Activated naive CD8-positive, alpha-beta T cell treated with anti-CD3 and anti-CD28 coated beads, Interleukin-2, amount 10 ng/mL, durations not matched to agents 7 days and 5 days (primary cell): ENCODE measurements around the gene CATSPERB. TPM values are rescaled to one million over a fixed set of nuclear protein-coding genes. Genes with fewer than 3 reads are reported as not detected.
"Not testable (repeated sequence)": the region's sequence is repeated elsewhere in the genome, so short reads cannot be mapped to it uniquely, and the experiment has no call there.

ENCODE experiments used
- ATAC-seq: fragments of 150-1000 bp; cut with Tn5 transposase; one replicate; pipeline ENCODE4 v1.10.0; 2021; ENCODE audit warnings: low read depth, moderate library complexity
- POLR2A ChIA-PET: fragments of 350-600 bp; sonication (Branson Sonifier 250); formaldehyde crosslinking; loops from one replicate; lab custom pipeline; 2021; ENCODE audit warnings: antibody characterized with exemption; lab: Charles Lee
- DNase-seq: peaks from one replicate; pipeline ENCODE4 v3.0.0; 2021
- H3K27ac Mint-ChIP-seq: one replicate; pipeline ENCODE4 v1.8.0; 2022; ENCODE audit warnings: mild to moderate bottlenecking, mixed read lengths
- H3K27me3 Mint-ChIP-seq: one replicate; pipeline ENCODE4 v1.8.0; 2022; ENCODE audit warnings: mild to moderate bottlenecking, moderate library complexity, mixed read lengths
- H3K36me3 Mint-ChIP-seq: one replicate; pipeline ENCODE4 v1.8.0; 2021; ENCODE audit warnings: mild to moderate bottlenecking, mixed read lengths
- H3K4me1 Mint-ChIP-seq: one replicate; pipeline ENCODE4 v1.8.0; 2021; ENCODE audit warnings: mixed read lengths
- H3K4me3 Mint-ChIP-seq: one replicate; pipeline ENCODE4 v1.8.0; 2022; ENCODE audit warnings: mild to moderate bottlenecking, moderate library complexity, mixed read lengths
- H3K9me3 Mint-ChIP-seq: one replicate; pipeline ENCODE4 v1.8.0; 2021; ENCODE audit warnings: mixed read lengths
- total RNA-seq, 2 experiments: library from RNA; stranded (reverse); gene quantifications; one replicate each; pipeline ENCODE4 v1.2.3, GENCODE V29; 2021

CATSPERB gene
- total RNA-seq, 2 experiments from 2014 or later: 1.9 to 2.3 TPM

DNA sequence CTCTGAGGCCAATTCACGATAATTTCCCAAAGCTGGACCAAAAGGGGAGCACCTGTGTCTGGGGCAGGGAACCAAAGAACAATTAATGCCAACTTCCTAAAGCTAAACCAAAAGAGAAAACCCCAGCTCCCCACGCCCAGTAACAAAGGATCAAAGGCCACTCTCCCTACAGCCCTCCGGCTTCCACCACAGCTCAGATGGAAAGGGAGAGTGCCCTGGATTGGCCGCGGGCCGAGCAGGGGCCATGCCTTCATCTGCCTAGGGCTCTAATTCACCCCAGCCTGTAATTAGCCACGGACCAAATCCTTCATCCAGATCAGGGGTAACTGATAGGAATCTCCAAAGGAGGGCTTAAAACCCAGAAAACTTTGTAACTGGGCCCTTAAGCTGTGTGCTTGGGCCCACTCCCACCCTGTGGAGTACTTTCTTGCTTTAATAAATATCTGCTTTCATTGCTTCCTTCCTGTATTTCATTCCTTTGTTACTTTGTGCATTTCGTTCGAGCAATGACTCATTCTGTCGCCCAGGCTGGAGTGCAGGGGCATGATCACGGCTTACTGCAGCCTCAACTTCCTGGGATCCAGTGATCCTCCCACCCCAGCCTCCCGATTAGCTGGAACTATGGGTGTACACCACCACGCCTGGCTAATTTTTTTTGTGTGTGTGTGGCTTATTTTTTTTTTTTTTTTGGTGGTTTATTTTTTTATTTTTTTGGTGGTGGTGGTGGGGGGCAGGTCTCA is 156.2 kb downstream of the CATSPERB start:
- Mint-ChIP-seq H3K36me3 (no peaks in the 10 kb centered on the region), H3K4me3 (no peak overlapping the region), H3K4me1 (peaks cover 15% of the 10 kb centered on the region), H3K27ac (no peak overlapping the region), H3K27me3 (peaks cover 37% of the 10 kb centered on the region), H3K9me3 (no peaks in the 10 kb centered on the region)
- no peak for ATAC-seq
- POLR2A ChIA-PET: no interaction called here
- no peak for DNase-seq

GRCh38 chr14:91573894-91574837 is 157.7 kb downstream of the CATSPERB start:
- POLR2A ChIA-PET: interaction anchor here (0.7 kb wide), 1 partner anchor 15 kb away, joined by 6 read pairs; no protein-coding TSS in a partner anchor

GRCh38 chr14:91573528-91573893 is 158.4 kb downstream of the CATSPERB start:
- DNase-seq (no peak), ATAC-seq (no peak)
- H3K4me1 Mint-ChIP-seq: peaks cover 15% of the 10 kb centered on the region
- H3K27ac Mint-ChIP-seq: no peak overlapping the region
- POLR2A ChIA-PET: interaction anchor here (0.7 kb wide), 1 partner anchor 15 kb away, joined by 6 read pairs; no protein-coding TSS in a partner anchor
- no peaks in the 10 kb centered on the region for H3K9me3 Mint-ChIP-seq
- peaks cover 42% of the 10 kb centered on the region for H3K27me3 Mint-ChIP-seq
- H3K36me3 Mint-ChIP-seq: no peaks in the 10 kb centered on the region
- peak overlapping the region; percentile 80 for H3K4me3 Mint-ChIP-seq

More at GRCh38 chr14:91573894-91574837, 157.7 kb downstream of the CATSPERB start:
- H3K4me3 Mint-ChIP-seq: peak overlapping the region; percentile 80
- peaks cover 41% of the 10 kb centered on the region for H3K27me3 Mint-ChIP-seq
- no peaks in the 10 kb centered on the region for H3K36me3 Mint-ChIP-seq
- H3K9me3 Mint-ChIP-seq: no peaks in the 10 kb centered on the region
- H3K4me1 Mint-ChIP-seq: peaks cover 15% of the 10 kb centered on the region
- peak overlapping the region; percentile 16 for H3K27ac Mint-ChIP-seq
- ATAC-seq (peak; percentile 95), DNase-seq (peak; percentile 65)

GRCh38 chr14:91570021-91570420 is 161.9 kb downstream of the CATSPERB start:
- Mint-ChIP-seq H3K27me3 (peaks cover 38% of the 10 kb centered on the region), H3K27ac (no peak overlapping the region), H3K9me3 (no peaks in the 10 kb centered on the region), H3K4me3 (no peak overlapping the region), H3K4me1 (peaks cover 10% of the 10 kb centered on the region), H3K36me3 (no peaks in the 10 kb centered on the region)
- no peak for DNase-seq
- POLR2A ChIA-PET: no interaction called here
- ATAC-seq: no peak

GRCh38 chr14:91569301-91569700 is 162.6 kb downstream of the CATSPERB start:
- H3K27ac Mint-ChIP-seq: no peak overlapping the region
- no peak for ATAC-seq
- POLR2A ChIA-PET: no interaction called here
- H3K27me3 Mint-ChIP-seq: peaks cover 31% of the 10 kb centered on the region
- H3K4me3 Mint-ChIP-seq: no peak overlapping the region
- no peaks in the 10 kb centered on the region for H3K9me3 Mint-ChIP-seq
- no peak for DNase-seq
- H3K4me1 Mint-ChIP-seq: peaks cover 6% of the 10 kb centered on the region
- no peaks in the 10 kb centered on the region for H3K36me3 Mint-ChIP-seq

DNA sequence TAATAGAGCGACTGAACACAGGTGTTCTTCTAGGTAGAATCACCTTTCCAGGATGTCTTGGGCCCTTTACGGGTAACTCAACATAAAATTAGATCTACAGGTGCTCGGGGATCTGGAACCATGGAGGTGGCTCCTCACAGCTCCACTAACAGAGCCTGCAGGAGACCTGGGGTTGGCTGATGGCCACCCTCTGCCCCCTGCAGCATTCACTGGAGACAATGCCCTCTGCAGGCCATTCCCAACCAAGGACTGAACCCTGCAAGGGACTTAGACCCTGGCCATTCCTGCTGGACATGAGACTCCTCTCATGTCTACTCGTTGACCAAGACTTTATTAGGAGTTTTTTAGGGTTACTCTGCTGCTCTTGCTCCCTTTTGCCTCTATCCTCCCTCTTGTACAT is 163.3 kb downstream of the CATSPERB start:
- no peaks in the 10 kb centered on the region for H3K9me3 Mint-ChIP-seq
- H3K27ac Mint-ChIP-seq: no peak overlapping the region
- POLR2A ChIA-PET: no interaction called here
- DNase-seq (no peak), ATAC-seq (no peak)
- no peaks in the 10 kb centered on the region for H3K36me3 Mint-ChIP-seq
- peaks cover 4% of the 10 kb centered on the region for H3K4me1 Mint-ChIP-seq
- H3K4me3 Mint-ChIP-seq: no peak overlapping the region
- peaks cover 26% of the 10 kb centered on the region for H3K27me3 Mint-ChIP-seq

DNA sequence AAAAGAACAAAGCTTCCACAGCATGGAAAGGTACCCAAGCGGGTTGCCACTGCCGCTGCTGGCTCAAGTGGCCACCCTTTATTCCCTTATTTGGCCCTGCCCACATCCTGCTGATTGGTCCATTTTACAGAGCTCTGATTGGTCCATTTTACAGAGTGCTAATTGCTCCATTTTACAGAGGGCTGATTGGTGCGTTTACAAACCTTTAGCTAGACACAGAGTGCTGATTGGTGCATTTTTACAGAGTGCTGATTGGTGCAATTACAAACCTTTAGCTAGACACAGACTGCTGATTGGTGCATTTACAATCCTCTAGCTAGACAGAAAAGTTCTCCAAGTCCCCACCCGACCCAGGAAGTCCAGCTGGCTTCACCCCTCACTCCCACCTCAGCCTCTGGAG is 164.1 kb downstream of the CATSPERB start:
- H3K36me3 Mint-ChIP-seq, DNase-seq, ATAC-seq, H3K4me1 Mint-ChIP-seq, H3K9me3 Mint-ChIP-seq, POLR2A ChIA-PET, H3K27ac Mint-ChIP-seq, H3K4me3 Mint-ChIP-seq: not testable (repeated sequence)
- H3K27me3 Mint-ChIP-seq: peaks cover 20% of the 10 kb centered on the region

GRCh38 chr14:91555531-91555930 is 176.4 kb downstream of the CATSPERB start:
- Mint-ChIP-seq H3K9me3 (peaks cover 7% of the 10 kb centered on the region), H3K27me3 (peaks cover 21% of the 10 kb centered on the region), H3K4me1 (no peaks in the 10 kb centered on the region), H3K36me3 (peaks cover 2% of the 10 kb centered on the region), H3K27ac (no peak overlapping the region), H3K4me3 (no peak overlapping the region)
- no peak for DNase-seq
- POLR2A ChIA-PET: no interaction called here
- ATAC-seq: no peak

GRCh38 chr14:91554535-91555332 is 177.2 kb downstream of the CATSPERB start:
- Mint-ChIP-seq H3K4me3 (no peak overlapping the region), H3K9me3 (peaks cover 5% of the 10 kb centered on the region), H3K4me1 (no peaks in the 10 kb centered on the region), H3K27ac (no peak overlapping the region), H3K27me3 (peaks cover 14% of the 10 kb centered on the region), H3K36me3 (peaks cover under 1% of the 10 kb centered on the region)
- no peak for ATAC-seq
- POLR2A ChIA-PET: no interaction called here
- no peak for DNase-seq

DNA sequence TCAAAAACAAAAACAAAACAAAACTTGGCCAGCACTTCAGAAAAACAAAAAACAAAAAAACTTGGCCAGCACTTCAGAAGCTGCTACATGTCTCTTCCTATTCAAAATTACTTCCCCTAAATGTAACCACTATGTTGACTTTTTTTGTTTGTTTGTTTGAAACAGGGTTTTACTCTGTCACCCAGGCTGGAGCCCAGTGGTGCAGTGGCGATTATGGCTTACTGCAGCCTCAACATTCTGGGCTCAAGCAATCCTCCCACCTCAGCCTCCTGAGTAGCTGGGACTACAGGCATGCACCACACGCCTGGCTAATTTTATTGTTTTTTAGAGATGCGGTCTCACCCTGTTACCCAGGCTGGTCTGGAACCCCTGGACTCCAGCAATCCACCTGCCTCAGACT is 183.8 kb downstream of the CATSPERB start:
- Mint-ChIP-seq H3K4me1 (no peaks in the 10 kb centered on the region), H3K27me3 (peaks cover 15% of the 10 kb centered on the region), H3K27ac (no peak overlapping the region), H3K4me3 (no peak overlapping the region), H3K9me3 (no peaks in the 10 kb centered on the region), H3K36me3 (no peaks in the 10 kb centered on the region)
- no peak for ATAC-seq
- no peak for DNase-seq
- POLR2A ChIA-PET: no interaction called here

- POLR2A ChIA-PET: no interaction called here
- no peak overlapping the region for H3K4me3 Mint-ChIP-seq
- no peaks in the 10 kb centered on the region for H3K4me1 Mint-ChIP-seq
- no peak overlapping the region for H3K27ac Mint-ChIP-seq
- H3K27me3 Mint-ChIP-seq: peaks cover 12% of the 10 kb centered on the region
- ATAC-seq: no peak
- DNase-seq: no peak
- peaks cover 6% of the 10 kb centered on the region for H3K9me3 Mint-ChIP-seq
- H3K36me3 Mint-ChIP-seq: no peaks in the 10 kb centered on the region
These were observed 185.8 kb downstream of the CATSPERB start for GRCh38 chr14:91545946-91546716.

- H3K27me3 Mint-ChIP-seq: peaks cover 12% of the 10 kb centered on the region
- POLR2A ChIA-PET: no interaction called here
- H3K36me3 Mint-ChIP-seq: no peaks in the 10 kb centered on the region
- no peak overlapping the region for H3K4me3 Mint-ChIP-seq
- peaks cover 12% of the 10 kb centered on the region for H3K9me3 Mint-ChIP-seq
- no peak overlapping the region for H3K27ac Mint-ChIP-seq
- no peak for DNase-seq
- no peak for ATAC-seq
- no peaks in the 10 kb centered on the region for H3K4me1 Mint-ChIP-seq
These were observed 186.7 kb downstream of the CATSPERB start for GRCh38 chr14:91545204-91545603.
